GM23338 (cell line): ENCODE results near the gene POLR1C. TPM values are rescaled to one million over a fixed set of nuclear protein-coding genes. Genes with fewer than 3 reads are reported as not detected.

Experiments used
- ATAC-seq: fragments of 200-7000 bp; cut with Tn5 transposase; 3 replicates; pipeline ENCODE4 v1.9.1; 2020
- DNase-seq: peaks from one replicate; pipeline ENCODE4 v3.0.0-alpha.2; 2015; ENCODE audit warnings: low spot score
- H2AFZ ChIP-seq: fragments of 200-600 bp; sonication (generic); 2 replicates; pipeline ENCODE4 v1.8.0; 2016; ENCODE audit warnings: antibody characterized with exemption, mild to moderate bottlenecking, moderate library complexity
- H3F3A ChIP-seq: fragments of 200-600 bp; sonication (generic); replicated peaks from 2 replicates; pipeline ENCODE4 v1.8.0; 2017; ENCODE audit warnings: antibody characterized with exemption, mixed run types, low read depth
- H3K27ac ChIP-seq: fragments of 200-600 bp; sonication (generic); 2 replicates; pipeline ENCODE4 v1.6.1; 2016; ENCODE audit warnings: low read depth
- H3K27me3 ChIP-seq: fragments of 200-600 bp; sonication (generic); 2 replicates; pipeline ENCODE4 v1.8.0; 2016; ENCODE audit warnings: mild to moderate bottlenecking, mixed run types, moderate library complexity; ENCODE audit not compliant: insufficient read depth
- H3K36me3 ChIP-seq: fragments of 200-600 bp; sonication (generic); 2 replicates; pipeline ENCODE4 v1.8.0; 2016; ENCODE audit warnings: mild to moderate bottlenecking; ENCODE audit not compliant: insufficient read depth
- H3K4me1 ChIP-seq: fragments of 200-600 bp; sonication (generic); 2 replicates; pipeline ENCODE4 v1.8.0; 2016; ENCODE audit warnings: mild to moderate bottlenecking, moderate library complexity; ENCODE audit not compliant: insufficient read depth
- H3K4me2 ChIP-seq: fragments of 200-600 bp; sonication (generic); 2 replicates; pipeline ENCODE4 v1.7.1; 2017; ENCODE audit warnings: mixed run types
- H3K4me3 ChIP-seq: fragments of 200-600 bp; sonication (generic); 2 replicates; pipeline ENCODE4 v1.6.1; 2016; ENCODE audit warnings: mixed run types
- H3K79me2 ChIP-seq: fragments of 200-600 bp; sonication (generic); replicated peaks from 2 replicates; pipeline ENCODE4 v1.8.0; 2017; ENCODE audit warnings: mild to moderate bottlenecking; ENCODE audit not compliant: insufficient read depth
- H3K9me2 ChIP-seq: fragments of 200-600 bp; sonication (generic); 2 replicates; pipeline ENCODE4 v1.8.0; 2017; ENCODE audit not compliant: insufficient read depth
- H4K20me1 ChIP-seq: fragments of 200-600 bp; sonication (generic); replicated peaks from 2 replicates; pipeline ENCODE4 v1.8.0; 2017; ENCODE audit warnings: mild to moderate bottlenecking; ENCODE audit not compliant: insufficient read depth
- H3K27ac Mint-ChIP-seq: 2 replicates; pipeline ENCODE4 v1.8.0; 2020; ENCODE audit warnings: inconsistent platforms, mild to moderate bottlenecking, moderate library complexity, mixed read lengths
- H3K27me3 Mint-ChIP-seq: 3 replicates; pipeline ENCODE4 v1.8.0; 2022; ENCODE audit warnings: low read depth, mild to moderate bottlenecking, moderate library complexity, mixed read lengths, inconsistent platforms; ENCODE audit not compliant: insufficient read depth, poor library complexity
- H3K36me3 Mint-ChIP-seq: 3 replicates; pipeline ENCODE4 v1.8.0; 2021; ENCODE audit warnings: low read depth, mild to moderate bottlenecking, inconsistent platforms, moderate library complexity, mixed read lengths
- H3K4me1 Mint-ChIP-seq: 3 replicates; pipeline ENCODE4 v1.8.0; 2020; ENCODE audit warnings: mild to moderate bottlenecking, inconsistent platforms, mixed read lengths
- H3K4me3 Mint-ChIP-seq: 3 replicates; pipeline ENCODE4 v1.8.0; 2021; ENCODE audit warnings: moderate library complexity, mild to moderate bottlenecking, inconsistent platforms, mixed read lengths
- H3K9me3 Mint-ChIP-seq: 3 replicates; pipeline ENCODE4 v1.8.0; 2020; ENCODE audit warnings: moderate library complexity, mild to moderate bottlenecking, inconsistent platforms, mixed read lengths
- CREB1 ChIP-seq: fragments of 250-450 bp; sonication (Bioruptor Pico); IDR thresholded peaks from 2 replicates; pipeline ENCODE4 v1.5.0; 2020; ENCODE audit warnings: low read depth, mild to moderate bottlenecking, moderate library complexity
- CTCF ChIP-seq, 2 experiments: fragments of 200-600 bp in 1 of 2; sonication (generic) in 1 of 2; conservative IDR thresholded peaks; 2 replicates each; pipeline versions ENCODE4 v1.5.1 to v1.6.1; 2016 to 2017; ENCODE audit warnings: antibody characterized with exemption in 2 of 2, low read depth in 2 of 2, mild to moderate bottlenecking in 2 of 2, moderate library complexity in 1 of 2
- JUNB ChIP-seq: IDR thresholded peaks from one replicate; pipeline ENCODE4 v1.6.1; 2016; ENCODE audit warnings: antibody characterized with exemption; ENCODE audit not compliant: unreplicated experiment
- POLR2AphosphoS5 ChIP-seq: IDR thresholded peaks from 2 replicates; pipeline ENCODE4 v1.6.1; 2016; ENCODE audit warnings: antibody characterized with exemption, low read depth
- REST ChIP-seq: IDR thresholded peaks from one replicate; pipeline ENCODE4 v1.6.1; 2018; ENCODE audit warnings: antibody characterized with exemption; ENCODE audit not compliant: unreplicated experiment
- STAT1 ChIP-seq: IDR thresholded peaks from one replicate; pipeline ENCODE4 v1.6.1; 2016; ENCODE audit warnings: antibody characterized with exemption; ENCODE audit not compliant: unreplicated experiment
- ZNF331 ChIP-seq: fragments of 250-450 bp; sonication (Bioruptor Pico); IDR thresholded peaks from 2 replicates; pipeline ENCODE4 v1.5.0; 2020; ENCODE audit warnings: low read depth, mild to moderate bottlenecking, moderate library complexity
- ZNF462 ChIP-seq: fragments of 250-450 bp; sonication (Bioruptor Pico); IDR thresholded peaks from 2 replicates; pipeline ENCODE4 v1.5.0; 2020; ENCODE audit warnings: mild to moderate bottlenecking, moderate library complexity
- polyA plus RNA-seq: library from polyadenylated mRNA; unstranded; fragments of >200 nt; fragmentation: Nextera tagmentation; extraction: Ambion mirVana; gene quantifications from 2 replicates; pipeline ENCODE4 v1.2.1, GENCODE V29; 2016
- total RNA-seq: library from RNA; depleted of rRNA; stranded (reverse); fragments of >200 nt; shearing (Covaris generic); gene quantifications from 2 replicates; pipeline ENCODE4 v1.2.3, GENCODE V29; 2014

The POLR1C gene
- total and polyA plus RNA-seq, 2 experiments from 2014 or later = 26.6 to 47.0 TPM

- Histone ChIP-seq H3K4me2 (peak overlapping the region; percentile 43), H3F3A (no peaks in the 10 kb centered on the region), H2AFZ (peak overlapping the region; percentile 97), H3K27me3 (no peaks in the 10 kb centered on the region), H3K79me2 (no peaks in the 10 kb centered on the region), H4K20me1 (no peaks in the 10 kb centered on the region), H3K9me2 (no peaks in the 10 kb centered on the region), H3K36me3 (no peaks in the 10 kb centered on the region), H3K27ac (no peak overlapping the region), H3K4me3 (no peak overlapping the region), H3K4me1 (no peaks in the 10 kb centered on the region)
- DNase-seq = peak; percentile 20
- H3K27ac Mint-ChIP-seq = no peak overlapping the region
- H3K9me3 Mint-ChIP-seq = no peaks in the 10 kb centered on the region
- H3K27me3 Mint-ChIP-seq = peaks cover 4% of the 10 kb centered on the region
- no peak overlapping the region; the same call in 2 of the 3 replicates for H3K4me3 Mint-ChIP-seq
- peak; percentile 83 for ATAC-seq
- no peaks in the 10 kb centered on the region for H3K36me3 Mint-ChIP-seq
- TF ChIP-seq STAT1 (no peak), ZNF331 (no peak), JUNB (no peak), POLR2AphosphoS5 (no peak), REST (no peak), CTCF (conservative IDR thresholded peaks at IDR 0.05; ENCODE audit: low read depth in 2 of 2) (no peak), CREB1 (CRISPR knock-in tag) (no peak), ZNF462 (CRISPR knock-in tag) (no peak)
- peaks cover 5% of the 10 kb centered on the region for H3K4me1 Mint-ChIP-seq
Measured at GRCh38 chr6:43468748-43469681, 47.9 kb upstream of the POLR1C start.
